Vagina (tissue), 2 donors: ENCODE data around the gene PCDHAC2. TPM values are rescaled to one million over a fixed set of nuclear protein-coding genes. Genes with fewer than 3 reads are reported as not detected.

Source experiments
- DNase-seq, 2 donors: peaks; one replicate each; pipeline ENCODE4 v3.0.0-alpha.2; 2017; ENCODE audit errors: extremely low spot score in 2 of 2
- H3K27ac ChIP-seq: fragments of 200-600 bp; sonication (generic); one replicate; pipeline ENCODE4 v1.5.1; 2019
- H3K27me3 ChIP-seq: fragments of 200-600 bp; sonication (generic); one replicate; pipeline ENCODE4 v1.5.1; 2019
- H3K36me3 ChIP-seq, 2 donors: fragments of 200-600 bp; sonication (generic); one replicate each; pipeline ENCODE4 v1.5.1; 2017 to 2019
- H3K4me1 ChIP-seq: fragments of 200-600 bp; sonication (generic); one replicate; pipeline ENCODE4 v1.5.1; 2019
- H3K4me3 ChIP-seq, 2 donors: fragments of 200-600 bp; sonication (generic); 1 replicate in 1 of 2; 2 replicates in 1 of 2; pipeline ENCODE4 v1.5.1; 2016 to 2019
- H3K9me3 ChIP-seq: fragments of 200-600 bp; sonication (generic); one replicate; pipeline ENCODE4 v1.5.1; 2019
- CTCF ChIP-seq, 3 experiments: fragments of 450-650 bp in 2 of 3; fragments of 200-600 bp in 1 of 3; sonication (generic) in 1 of 3; IDR thresholded peaks; one replicate each; pipeline ENCODE4 v1.5.1; 2017 to 2019; ENCODE audit warnings: antibody characterized with exemption in 3 of 3, mild to moderate bottlenecking in 2 of 3, moderate library complexity in 2 of 3
- POLR2A ChIP-seq, 2 donors: fragments of 450-650 bp; IDR thresholded peaks; one replicate each; pipeline ENCODE4 v1.6.1; 2017; ENCODE audit warnings: antibody characterized with exemption in 2 of 2, mild to moderate bottlenecking in 2 of 2, moderate library complexity in 2 of 2
- POLR2AphosphoS5 ChIP-seq, 2 donors: sonication (generic); formaldehyde crosslinking; IDR thresholded peaks; one replicate each; pipeline ENCODE4 v1.9.0; 2017; ENCODE audit warnings: antibody characterized with exemption in 2 of 2, mild to moderate bottlenecking in 2 of 2, low read depth in 1 of 2; ENCODE audit not compliant: insufficient read depth in 1 of 2
- intact Hi-C: fragments of 100-400 bp; cut with DNase I; formaldehyde crosslinking; loops from one replicate; pipeline ENCODE4 v1.15.1; 2023
- total RNA-seq: library from RNA; depleted of rRNA; stranded (reverse); fragments of >200 nt; gene quantifications from one replicate; pipeline ENCODE4 v1.2.3, GENCODE V29; 2016

PCDHAC2 gene
- total RNA-seq, 1 donor from 2014 or later = 3.9 TPM

GRCh38 chr5:140992828-140993227 lies 26.6 kb downstream of the PCDHAC2 start:
- Histone ChIP-seq H3K9me3 (no peaks in the 10 kb centered on the region), H3K27me3 (no peaks in the 10 kb centered on the region), H3K36me3 (no peaks in the 10 kb centered on the region), H3K4me3 (no peak overlapping the region), H3K4me1 (no peaks in the 10 kb centered on the region), H3K27ac (no peak overlapping the region)
- TF ChIP-seq CTCF (IDR thresholded peaks at IDR 0.05) = no peak
- no peak for TF ChIP-seq POLR2AphosphoS5 (IDR thresholded peaks at IDR 0.05; ENCODE audit: insufficient read depth in 1 of 2, low read depth in 1 of 2)
- TF ChIP-seq POLR2A (IDR thresholded peaks at IDR 0.05) = no peak
- intact Hi-C loops = no loop called here
- no peak for DNase-seq

- no peaks in the 10 kb centered on the region for H3K36me3 ChIP-seq
- intact Hi-C loops = no loop called here
- DNase-seq = no peak
- H3K4me3 ChIP-seq = no peak overlapping the region
- H3K4me1 ChIP-seq = no peaks in the 10 kb centered on the region
- no peak for TF ChIP-seq CTCF (IDR thresholded peaks at IDR 0.05)
- TF ChIP-seq POLR2AphosphoS5 (IDR thresholded peaks at IDR 0.05; ENCODE audit: insufficient read depth in 1 of 2, low read depth in 1 of 2) = no peak
- TF ChIP-seq POLR2A (IDR thresholded peaks at IDR 0.05) = no peak
- H3K27me3 ChIP-seq = no peaks in the 10 kb centered on the region
- no peak overlapping the region for H3K27ac ChIP-seq
- no peaks in the 10 kb centered on the region for H3K9me3 ChIP-seq
Observed at GRCh38 chr5:140996060-140996459, 29.8 kb downstream of the PCDHAC2 start.

- Histone ChIP-seq H3K27me3 (no peaks in the 10 kb centered on the region), H3K4me1 (no peaks in the 10 kb centered on the region), H3K27ac (no peak overlapping the region), H3K36me3 (no peaks in the 10 kb centered on the region), H3K9me3 (no peaks in the 10 kb centered on the region), H3K4me3 (no peak overlapping the region)
- intact Hi-C loops = no loop called here
- no peak for DNase-seq
- TF ChIP-seq POLR2A (IDR thresholded peaks at IDR 0.05) (no peak), POLR2AphosphoS5 (IDR thresholded peaks at IDR 0.05; ENCODE audit: insufficient read depth in 1 of 2, low read depth in 1 of 2) (no peak), CTCF (IDR thresholded peaks at IDR 0.05) (no peak)
Observed at GRCh38 chr5:140998921-140999410, 32.7 kb downstream of the PCDHAC2 start.

GRCh38 chr5:141001446-141001843 lies 35.2 kb downstream of the PCDHAC2 start:
- intact Hi-C loops = no loop called here
- no peak overlapping the region for H3K27ac ChIP-seq

More at GRCh38 chr5:141001446-141001843, 35.2 kb downstream of the PCDHAC2 start:
- DNase-seq = no peak
- Histone ChIP-seq H3K4me3 (peak overlapping the region; percentile 3 to 25), H3K4me1 (no peaks in the 10 kb centered on the region), H3K9me3 (no peaks in the 10 kb centered on the region), H3K27me3 (no peaks in the 10 kb centered on the region), H3K36me3 (no peaks in the 10 kb centered on the region)
- TF ChIP-seq CTCF (IDR thresholded peaks at IDR 0.05) = no peak
- TF ChIP-seq POLR2AphosphoS5 (IDR thresholded peaks at IDR 0.05; ENCODE audit: insufficient read depth in 1 of 2, low read depth in 1 of 2) = no peak
- no peak for TF ChIP-seq POLR2A (IDR thresholded peaks at IDR 0.05)
